GM20431 (cell line): ENCODE measurements around the gene TNRC6C.
"Not testable (repeated sequence)": the region's sequence is repeated elsewhere in the genome, so short reads cannot be mapped to it uniquely, and the experiment has no call there.

ENCODE experiments used
- in situ Hi-C: fragments of 300-500 bp; cut with MseI, MboI; formaldehyde crosslinking; loops from one replicate; pipeline ENCODE4 v1.15.0; 2020; ENCODE audit warnings: low sequenced_read_pairs; ENCODE audit not compliant: unreplicated experiment

TNRC6C gene

GRCh38 chr17:77961741-77962140 is 3.2 kb downstream of the TNRC6C start:
- in situ Hi-C loops, result no loop called here

GRCh38 chr17:77962348-77962747 is 3.8 kb downstream of the TNRC6C start:
- in situ Hi-C loops, result no loop called here

GRCh38 chr17:77963441-77963840 is 4.9 kb downstream of the TNRC6C start:
- in situ Hi-C loops, result no loop called here

GRCh38 chr17:77965352-77965751 is 6.8 kb downstream of the TNRC6C start:
- in situ Hi-C loops, result no loop called here

GRCh38 chr17:77966476-77966875 is 8.0 kb downstream of the TNRC6C start:
- in situ Hi-C loops, result no loop called here

GRCh38 chr17:77968788-77969187 is 10.3 kb downstream of the TNRC6C start:
- in situ Hi-C loops, result no loop called here

- in situ Hi-C loops, result not testable (repeated sequence)
These were observed 13.8 kb downstream of the TNRC6C start for GRCh38 chr17:77972271-77972670.

GRCh38 chr17:77973953-77974352 is 15.4 kb downstream of the TNRC6C start:
- in situ Hi-C loops, result no loop called here

- in situ Hi-C loops, result no loop called here
These were observed 15.9 kb downstream of the TNRC6C start for GRCh38 chr17:77974396-77974795.

GRCh38 chr17:77982430-77982829 is 23.9 kb downstream of the TNRC6C start:
- in situ Hi-C loops, result not testable (repeated sequence)

- in situ Hi-C loops, result no loop called here
These were observed 31.8 kb downstream of the TNRC6C start for GRCh38 chr17:77990301-77990700.

- in situ Hi-C loops, result not testable (repeated sequence)
These were observed 35.2 kb downstream of the TNRC6C start for GRCh38 chr17:77993735-77994134.

- in situ Hi-C loops, result no loop called here
These were observed 36.8 kb downstream of the TNRC6C start for GRCh38 chr17:77995146-77995852.

- in situ Hi-C loops, result no loop called here
These were observed 37.8 kb downstream of the TNRC6C start for GRCh38 chr17:77996256-77996655.

- in situ Hi-C loops, result loop anchor here (25.0 kb wide), 1 partner anchor 462 kb away; no protein-coding TSS in a partner anchor
These were observed 41.1 kb downstream of the TNRC6C start for GRCh38 chr17:77999413-78000173.

- in situ Hi-C loops, result loop anchor here (25.0 kb wide), 1 partner anchor 463 kb away; no protein-coding TSS in a partner anchor
These were observed 41.8 kb downstream of the TNRC6C start for GRCh38 chr17:78000341-78000740.

GRCh38 chr17:78001182-78001581 is 42.7 kb downstream of the TNRC6C start:
- in situ Hi-C loops, result loop anchor here (25.0 kb wide), 1 partner anchor 464 kb away; no protein-coding TSS in a partner anchor

- in situ Hi-C loops, result loop anchor here (25.0 kb wide), 1 partner anchor 464 kb away; no protein-coding TSS in a partner anchor
These were observed 43.1 kb downstream of the TNRC6C start for GRCh38 chr17:78001612-78002011.

GRCh38 chr17:78002166-78002565 is 43.7 kb downstream of the TNRC6C start:
- in situ Hi-C loops, result loop anchor here (25.0 kb wide), 1 partner anchor 465 kb away; no protein-coding TSS in a partner anchor

- in situ Hi-C loops, result loop anchor here (25.0 kb wide), 1 partner anchor 468 kb away; no protein-coding TSS in a partner anchor
These were observed 47.1 kb downstream of the TNRC6C start for GRCh38 chr17:78005452-78006171.
